ENCODE results near the gene ACMSD. TPM values are rescaled to one million over a fixed set of nuclear protein-coding genes. Genes with fewer than 3 reads are reported as not detected.

ACMSD gene
- polyA plus RNA-seq, 6 donors from 2014 or later: not detected

DNA sequence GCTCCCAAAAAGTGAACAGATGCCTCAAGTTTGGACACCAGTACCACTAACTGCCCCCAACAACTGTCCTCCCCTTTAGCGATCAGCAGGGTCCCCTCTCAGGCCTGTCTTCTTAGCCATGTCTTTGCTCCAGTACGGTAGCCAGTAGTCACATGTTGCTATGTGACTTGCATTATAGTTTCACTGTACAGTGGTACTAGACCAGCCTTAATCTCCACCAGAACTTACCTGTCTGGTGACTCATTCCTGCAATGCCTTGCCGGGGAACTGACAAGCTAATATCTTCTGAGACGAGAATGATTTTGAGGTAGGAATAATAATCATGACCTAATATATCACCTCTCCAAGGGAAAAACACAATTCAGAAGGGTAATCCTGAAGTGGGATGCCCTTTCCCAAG lies 23.7 kb downstream of the ACMSD start:
- Mint-ChIP-seq H3K4me1 (no peaks in the 10 kb centered on the region), H3K9me3 (no peaks in the 10 kb centered on the region), H3K36me3 (peaks cover 1 to 2% of the 10 kb centered on the region in 2 donors), H3K27me3 (no peaks in the 10 kb centered on the region), H3K27ac (no peak overlapping the region), H3K4me3 (no peak overlapping the region)
- DNase-seq (no peak), ATAC-seq (ENCODE audit: low read depth in 2 of 2) (no peak)

- H3K27me3 Mint-ChIP-seq: no peaks in the 10 kb centered on the region
- no peak for ATAC-seq (ENCODE audit: low read depth in 2 of 2)
- no peak overlapping the region for H3K27ac Mint-ChIP-seq
- H3K4me1 Mint-ChIP-seq: no peaks in the 10 kb centered on the region
- peak overlapping the region in 1 of 8 donors; percentile 58 for H3K4me3 Mint-ChIP-seq
- H3K36me3 Mint-ChIP-seq: peaks cover 7 to 8% of the 10 kb centered on the region in 2 donors
- no peak for DNase-seq
- no peaks in the 10 kb centered on the region for H3K9me3 Mint-ChIP-seq
Measured at GRCh38 chr2:134862674-134863073, 24.3 kb downstream of the ACMSD start.

DNA sequence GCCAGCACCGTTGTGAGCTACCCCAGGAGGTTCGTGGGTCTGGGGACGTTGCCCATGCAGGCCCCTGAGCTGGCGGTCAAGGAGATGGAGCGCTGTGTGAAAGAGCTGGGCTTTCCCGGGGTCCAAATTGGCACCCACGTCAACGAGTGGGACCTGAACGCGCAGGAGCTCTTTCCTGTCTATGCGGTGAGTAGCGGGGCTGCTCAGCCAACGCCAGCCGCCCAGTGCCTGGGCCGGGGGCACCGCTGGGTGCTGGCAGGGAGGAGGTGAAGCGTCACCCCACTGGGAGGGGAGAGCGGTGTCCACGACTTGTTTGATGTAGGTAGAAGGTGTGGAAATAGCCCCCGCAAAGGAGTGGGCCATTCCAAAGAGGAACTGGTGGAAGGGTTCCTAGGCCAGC lies 25.0 kb downstream of the ACMSD start:
- peak overlapping the region in 1 of 6 donors; percentile 65 for H3K27ac Mint-ChIP-seq

GRCh38 chr2:134865067-134865787 lies 26.8 kb downstream of the ACMSD start:
- no peaks in the 10 kb centered on the region for H3K4me1 Mint-ChIP-seq
- no peak overlapping the region for H3K27ac Mint-ChIP-seq
- H3K27me3 Mint-ChIP-seq: no peaks in the 10 kb centered on the region
- DNase-seq: no peak
- no peak for ATAC-seq (ENCODE audit: low read depth in 2 of 2)
- H3K9me3 Mint-ChIP-seq: no peaks in the 10 kb centered on the region
- H3K4me3 Mint-ChIP-seq: no peak overlapping the region
- peaks cover 7 to 9% of the 10 kb centered on the region in 2 donors for H3K36me3 Mint-ChIP-seq

More for the DNA sequence above, 25.0 kb downstream of the ACMSD start:
- no peak for DNase-seq
- Mint-ChIP-seq H3K36me3 (peaks cover 7 to 9% of the 10 kb centered on the region in 2 donors), H3K4me1 (no peaks in the 10 kb centered on the region), H3K9me3 (no peaks in the 10 kb centered on the region), H3K27me3 (no peaks in the 10 kb centered on the region), H3K4me3 (no peak overlapping the region)
- ATAC-seq (ENCODE audit: low read depth in 2 of 2): no peak

- H3K9me3 Mint-ChIP-seq: peaks cover 0 to 5% (median 0%) of the 10 kb centered on the region in 7 donors
- H3K4me1 Mint-ChIP-seq: no peaks in the 10 kb centered on the region
- no peak overlapping the region for H3K4me3 Mint-ChIP-seq
- H3K36me3 Mint-ChIP-seq: peaks cover 7 to 9% of the 10 kb centered on the region in 2 donors
- no peak overlapping the region for H3K27ac Mint-ChIP-seq
- DNase-seq (no peak), ATAC-seq (ENCODE audit: low read depth in 2 of 2) (no peak)
- no peaks in the 10 kb centered on the region for H3K27me3 Mint-ChIP-seq
Measured at GRCh38 chr2:134866498-134867099, 28.2 kb downstream of the ACMSD start.

- no peak for DNase-seq
- ATAC-seq (ENCODE audit: low read depth in 2 of 2): no peak
- Mint-ChIP-seq H3K27ac (peak overlapping the region in 1 of 6 donors; percentile 13), H3K4me3 (no peak overlapping the region), H3K4me1 (no peaks in the 10 kb centered on the region), H3K9me3 (peaks cover 0 to 6% (median 0%) of the 10 kb centered on the region in 7 donors), H3K27me3 (no peaks in the 10 kb centered on the region), H3K36me3 (peaks cover 7 to 9% of the 10 kb centered on the region in 2 donors)
Measured at GRCh38 chr2:134869946-134870736, 31.7 kb downstream of the ACMSD start.

GRCh38 chr2:134873152-134873551 lies 34.7 kb downstream of the ACMSD start:
- H3K36me3 Mint-ChIP-seq: peaks cover 0 to 8% of the 10 kb centered on the region in 2 donors
- H3K27ac Mint-ChIP-seq: no peak overlapping the region
- no peaks in the 10 kb centered on the region for H3K27me3 Mint-ChIP-seq
- H3K9me3 Mint-ChIP-seq: peaks cover 6 to 16% (median 9%) of the 10 kb centered on the region in 7 donors
- ATAC-seq (ENCODE audit: low read depth in 2 of 2) (no peak), DNase-seq (no peak)
- H3K4me1 Mint-ChIP-seq: no peaks in the 10 kb centered on the region
- H3K4me3 Mint-ChIP-seq: no peak overlapping the region

- DNase-seq (no peak), ATAC-seq (ENCODE audit: low read depth in 2 of 2) (no peak)
- no peak overlapping the region for H3K4me3 Mint-ChIP-seq
- peaks cover 19 to 29% of the 10 kb centered on the region in 2 donors for H3K36me3 Mint-ChIP-seq
- H3K27me3 Mint-ChIP-seq: no peaks in the 10 kb centered on the region
- no peaks in the 10 kb centered on the region for H3K4me1 Mint-ChIP-seq
- H3K27ac Mint-ChIP-seq: no peak overlapping the region
- H3K9me3 Mint-ChIP-seq: peaks cover 11 to 33% (median 18%) of the 10 kb centered on the region in 7 donors
Measured at GRCh38 chr2:134875309-134875708, 36.9 kb downstream of the ACMSD start.

DNA sequence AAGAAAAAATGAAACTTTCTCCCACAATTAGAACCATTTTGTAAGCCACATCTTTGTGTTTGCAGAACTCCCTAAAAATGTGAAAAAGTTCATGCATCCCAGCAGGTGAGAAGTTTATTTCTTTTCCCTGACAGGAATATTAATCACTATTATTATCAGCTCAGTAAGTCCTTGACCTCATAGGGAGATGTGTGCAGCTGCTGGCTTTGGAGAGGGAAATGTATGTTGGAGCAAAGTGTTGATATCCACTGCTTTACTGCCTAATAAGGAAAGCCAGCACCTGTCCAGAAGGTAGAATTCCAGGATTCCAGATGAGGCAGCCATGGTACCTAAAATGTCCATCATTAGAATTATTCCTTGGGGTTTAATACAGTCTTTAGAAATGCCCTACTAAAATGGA lies 44.4 kb downstream of the ACMSD start:
- Mint-ChIP-seq H3K27ac (no peak overlapping the region), H3K4me3 (no peak overlapping the region), H3K9me3 (peaks cover 5 to 26% (median 12%) of the 10 kb centered on the region in 7 donors), H3K4me1 (peaks cover 0 to 5% (median 0%) of the 10 kb centered on the region in 3 donors), H3K36me3 (peaks cover 25 to 29% of the 10 kb centered on the region in 2 donors), H3K27me3 (no peaks in the 10 kb centered on the region)
- DNase-seq (no peak), ATAC-seq (ENCODE audit: low read depth in 2 of 2) (no peak)

DNA sequence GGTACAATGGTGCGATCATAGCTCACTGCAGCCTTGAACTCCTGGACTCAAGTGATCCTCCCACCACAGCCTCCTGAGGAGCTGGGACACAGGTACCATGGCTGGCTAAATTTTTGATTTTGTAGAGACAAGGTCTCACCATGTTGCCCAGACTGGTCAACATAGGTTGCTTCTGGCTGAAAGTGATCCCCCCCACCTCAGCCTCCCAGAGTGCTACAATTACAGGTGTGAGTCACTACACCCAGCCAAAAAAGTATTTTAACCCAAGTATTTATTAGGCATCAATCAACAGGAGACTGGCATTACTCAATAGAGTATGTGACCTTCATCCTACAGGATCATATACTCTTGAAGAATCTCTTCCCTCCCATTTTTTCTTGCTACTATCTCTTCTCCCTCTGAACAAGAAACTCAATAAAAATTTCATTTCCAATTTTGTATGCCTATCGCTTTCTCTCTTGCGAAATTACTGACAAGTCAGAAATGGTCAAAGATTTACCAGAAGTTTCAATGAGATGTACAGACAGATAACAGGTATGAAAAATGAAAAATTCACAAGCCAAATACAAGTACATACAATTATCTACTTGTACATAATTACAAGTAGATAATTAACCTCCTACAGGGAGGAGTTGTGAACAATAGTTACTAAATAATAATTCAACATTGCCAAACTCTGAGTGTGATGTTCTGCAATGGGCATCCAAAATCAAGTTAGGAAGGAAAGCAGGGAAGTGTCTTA lies 45.3 kb downstream of the ACMSD start:
- Mint-ChIP-seq H3K4me1 (peaks cover 0 to 5% (median 0%) of the 10 kb centered on the region in 3 donors), H3K27ac (peak overlapping the region in 1 of 6 donors; percentile 71), H3K9me3 (peaks cover 5 to 16% (median 9%) of the 10 kb centered on the region in 7 donors), H3K36me3 (peaks cover 19 to 25% of the 10 kb centered on the region in 2 donors), H3K27me3 (no peaks in the 10 kb centered on the region), H3K4me3 (no peak overlapping the region)
- no peak for DNase-seq
- no peak for ATAC-seq (ENCODE audit: low read depth in 2 of 2)

GRCh38 chr2:134884435-134884834 lies 46.0 kb downstream of the ACMSD start:
- no peak for ATAC-seq (ENCODE audit: low read depth in 2 of 2)
- H3K36me3 Mint-ChIP-seq: peaks cover 12 to 18% of the 10 kb centered on the region in 2 donors
- no peak overlapping the region for H3K27ac Mint-ChIP-seq
- H3K27me3 Mint-ChIP-seq: no peaks in the 10 kb centered on the region
- peaks cover 0 to 5% (median 0%) of the 10 kb centered on the region in 3 donors for H3K4me1 Mint-ChIP-seq
- H3K9me3 Mint-ChIP-seq: peaks cover 1 to 11% (median 4%) of the 10 kb centered on the region in 7 donors
- no peak for DNase-seq
- no peak overlapping the region for H3K4me3 Mint-ChIP-seq

DNA sequence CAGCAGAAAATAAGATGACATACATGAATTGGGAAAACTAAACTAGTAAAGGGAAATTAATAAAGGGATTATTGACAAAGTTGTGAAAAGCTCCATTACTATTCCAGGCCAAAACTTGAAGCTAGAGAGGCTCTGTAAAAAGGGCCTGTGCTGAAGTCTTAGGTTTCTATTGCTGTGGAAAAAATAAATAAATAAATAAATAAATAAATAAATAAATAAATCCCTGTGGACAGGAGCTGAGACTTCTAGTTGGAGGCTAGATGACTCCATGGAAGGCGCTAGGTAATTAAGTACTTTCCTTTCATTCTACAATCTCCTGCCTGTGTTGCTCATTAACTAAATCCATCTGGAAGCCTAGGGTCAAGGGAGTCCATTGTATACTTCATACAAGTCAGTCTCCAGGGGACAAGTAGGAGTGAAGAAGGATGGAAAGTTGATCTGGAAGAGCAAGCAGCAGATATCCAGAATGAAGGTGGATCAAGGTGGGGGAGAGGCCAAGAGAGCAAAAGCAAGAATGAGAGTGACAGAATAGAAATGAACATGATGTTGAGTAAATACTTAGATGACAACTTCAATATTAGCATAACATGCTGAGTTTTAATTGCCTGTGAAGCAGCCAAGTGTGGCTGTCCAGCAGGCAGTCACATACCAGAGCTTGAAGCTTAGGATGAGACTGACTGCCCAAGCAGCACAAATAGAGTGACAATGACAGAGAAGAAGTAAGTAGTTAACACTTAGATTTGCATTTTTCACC lies 54.0 kb downstream of the ACMSD start:
- H3K27me3 Mint-ChIP-seq: no peaks in the 10 kb centered on the region
- no peak overlapping the region for H3K4me3 Mint-ChIP-seq
- no peak for ATAC-seq (ENCODE audit: low read depth in 2 of 2)
- peaks cover 0 to 3% of the 10 kb centered on the region in 2 donors for H3K36me3 Mint-ChIP-seq
- no peak for DNase-seq
- H3K9me3 Mint-ChIP-seq: no peaks in the 10 kb centered on the region
- H3K4me1 Mint-ChIP-seq: no peaks in the 10 kb centered on the region
- H3K27ac Mint-ChIP-seq: peak overlapping the region in 1 of 6 donors; percentile 5
